Activated CD4-positive, alpha-beta T cell treated with anti-CD3 and anti-CD28 coated beads, Interleukin-2, amount 10 ng/mL, durations not matched to agents 7 days and 5 days (primary cell): Measurements from ENCODE around the gene DLK2. TPM values are rescaled to one million over a fixed set of nuclear protein-coding genes. Genes with fewer than 3 reads are reported as not detected.

Experiments
- CTCF ChIA-PET: fragments of 350-600 bp; sonication (Branson Sonifier 250); formaldehyde crosslinking; loops from one replicate; lab custom pipeline; 2021; ENCODE audit warnings: antibody characterized with exemption; lab: Charles Lee
- POLR2A ChIA-PET: fragments of 350-600 bp; sonication (Branson Sonifier 250); formaldehyde crosslinking; loops from one replicate; lab custom pipeline; 2021; ENCODE audit warnings: antibody characterized with exemption; lab: Charles Lee
- DNase-seq: peaks from one replicate; pipeline ENCODE4 v3.0.0-alpha.2; 2020
- H3K27ac Mint-ChIP-seq: one replicate; pipeline ENCODE4 v1.8.0; 2021; ENCODE audit warnings: mild to moderate bottlenecking, moderate library complexity, mixed read lengths
- H3K27me3 Mint-ChIP-seq: one replicate; pipeline ENCODE4 v1.8.0; 2021; ENCODE audit warnings: mixed read lengths
- H3K36me3 Mint-ChIP-seq: one replicate; pipeline ENCODE4 v1.8.0; 2021; ENCODE audit warnings: low read depth, mixed read lengths
- H3K4me1 Mint-ChIP-seq: one replicate; pipeline ENCODE4 v1.8.0; 2021; ENCODE audit warnings: mixed read lengths
- H3K4me3 Mint-ChIP-seq: one replicate; pipeline ENCODE4 v1.8.0; 2021; ENCODE audit warnings: mild to moderate bottlenecking, moderate library complexity, mixed read lengths
- H3K9me3 Mint-ChIP-seq: one replicate; pipeline ENCODE4 v1.8.0; 2021; ENCODE audit warnings: mixed read lengths
- total RNA-seq, 2 experiments: library from RNA; stranded (reverse); gene quantifications; one replicate each; pipeline ENCODE4 v1.2.3, GENCODE V29; 2021

DLK2 gene
- total RNA-seq, 2 experiments from 2014 or later: not detected

DNA sequence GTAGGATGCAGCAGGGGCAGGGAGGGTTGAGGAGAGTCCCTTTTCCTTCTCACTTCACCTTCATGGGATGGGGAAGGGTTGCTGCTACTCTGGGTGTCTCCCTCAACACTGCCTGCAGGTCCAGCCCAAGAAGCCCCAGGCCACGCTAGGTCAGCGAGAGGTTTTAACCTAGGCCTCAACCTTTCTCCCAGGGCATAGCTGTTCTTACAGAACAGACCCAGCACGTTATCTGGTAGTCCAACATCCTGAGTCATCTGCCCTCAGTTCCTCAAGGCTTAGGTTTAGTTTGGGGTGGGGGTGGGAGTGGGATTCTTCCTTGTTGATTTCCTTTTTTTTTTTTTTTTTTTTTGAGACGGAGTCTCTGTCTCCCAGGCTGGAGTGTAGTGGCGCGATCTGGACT is 39.0 kb upstream of the DLK2 start:
- CTCF ChIA-PET: interaction anchor here (0.6 to 7.0 kb wide), 4 partner anchors 10 to 30 kb away, joined by 3 to 54 read pairs (median 12); partner anchors contain the start of gene LRRC73
- Mint-ChIP-seq H3K4me1 (peaks cover 19% of the 10 kb centered on the region), H3K4me3 (no peak overlapping the region), H3K27ac (peak overlapping the region; percentile 72), H3K27me3 (no peaks in the 10 kb centered on the region), H3K36me3 (peaks cover 1% of the 10 kb centered on the region), H3K9me3 (no peaks in the 10 kb centered on the region)
- POLR2A ChIA-PET: no interaction called here
- no peak for DNase-seq

DNA sequence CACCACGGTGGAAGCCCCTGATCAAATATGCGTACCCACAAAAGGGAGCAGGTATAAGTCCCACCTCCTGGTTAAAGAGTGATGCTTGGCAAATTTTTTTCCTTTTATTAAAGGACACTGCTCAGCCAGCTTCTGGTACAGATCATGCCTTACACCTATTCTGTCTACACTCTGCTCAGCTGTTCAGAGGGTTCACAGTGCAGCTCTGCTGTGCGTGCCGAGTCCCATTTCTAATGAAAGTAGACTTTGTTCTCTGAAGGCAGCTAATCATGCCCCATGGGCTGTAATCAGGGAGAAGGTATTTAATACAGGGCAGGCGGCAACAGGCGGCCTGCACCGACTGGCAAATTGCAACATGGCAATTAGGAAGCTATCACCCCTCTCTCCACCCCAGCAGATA is 38.5 kb upstream of the DLK2 start:
- Mint-ChIP-seq H3K9me3 (no peaks in the 10 kb centered on the region), H3K4me1 (peaks cover 19% of the 10 kb centered on the region), H3K27ac (peak overlapping the region; percentile 72), H3K36me3 (no peaks in the 10 kb centered on the region), H3K4me3 (no peak overlapping the region), H3K27me3 (no peaks in the 10 kb centered on the region)
- ChIA-PET CTCF (interaction anchor here (0.6 to 7.0 kb wide), 5 partner anchors 10 to 71 kb away, joined by 3 to 54 read pairs (median 4); partner anchors contain the start of genes LRRC73 and TJAP1), POLR2A (no interaction called here)
- DNase-seq: no peak

DNA sequence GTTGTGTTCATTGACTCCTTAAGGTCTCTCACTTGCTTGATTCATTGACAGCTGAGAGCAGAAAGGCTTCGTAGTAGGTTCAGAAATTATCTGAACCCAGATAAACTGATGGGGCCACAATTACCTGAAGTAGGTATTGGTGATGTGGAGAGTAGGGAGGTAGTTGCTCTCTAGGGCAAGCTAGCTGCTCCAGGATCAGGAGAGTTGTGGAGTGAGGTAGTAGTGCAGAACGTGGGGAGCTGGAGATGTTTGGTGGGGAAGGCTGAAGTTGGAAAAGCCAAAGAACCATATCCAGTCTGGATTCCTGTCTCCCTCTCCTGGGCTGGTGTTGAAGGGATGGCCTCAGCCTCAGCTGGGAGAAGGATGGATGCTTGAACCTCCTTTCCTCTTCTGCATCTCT is 37.9 kb upstream of the DLK2 start:
- Mint-ChIP-seq H3K27me3 (no peaks in the 10 kb centered on the region), H3K4me1 (peaks cover 19% of the 10 kb centered on the region), H3K4me3 (no peak overlapping the region), H3K9me3 (no peaks in the 10 kb centered on the region), H3K36me3 (no peaks in the 10 kb centered on the region), H3K27ac (peak overlapping the region; percentile 14)
- DNase-seq: no peak
- ChIA-PET CTCF (interaction anchor here (0.6 to 7.0 kb wide), 7 partner anchors 9 to 589 kb away, joined by 3 to 54 read pairs (median 4); partner anchors contain the start of genes LRRC73 and TJAP1), POLR2A (no interaction called here)

DNA sequence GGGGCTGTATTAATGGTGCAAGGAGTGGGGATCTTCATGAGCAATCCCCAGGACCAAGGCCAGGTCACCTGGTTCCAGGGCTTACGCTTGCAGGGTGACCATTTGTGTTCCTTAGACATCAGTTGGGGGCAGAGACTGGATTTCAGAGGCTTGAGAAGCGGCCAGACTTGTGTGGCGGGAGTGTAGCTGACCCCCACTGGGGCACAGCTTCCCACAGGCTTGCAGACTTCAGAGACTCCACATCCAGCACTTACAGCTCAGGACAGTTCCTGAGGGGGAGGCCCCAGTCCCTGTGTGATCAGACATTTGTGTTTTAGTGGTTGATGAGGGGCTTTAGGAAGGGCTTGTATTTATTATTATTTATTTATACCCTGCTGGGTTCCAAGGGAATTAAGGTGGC is 37.3 kb upstream of the DLK2 start:
- H3K4me3 Mint-ChIP-seq: no peak overlapping the region
- H3K27ac Mint-ChIP-seq: no peak overlapping the region
- H3K36me3 Mint-ChIP-seq: no peaks in the 10 kb centered on the region
- peaks cover 19% of the 10 kb centered on the region for H3K4me1 Mint-ChIP-seq
- DNase-seq: no peak
- H3K9me3 Mint-ChIP-seq: no peaks in the 10 kb centered on the region
- ChIA-PET CTCF (interaction anchor here (1.8 to 7.0 kb wide), 3 partner anchors 9 to 14 kb away, joined by 5 to 54 read pairs (median 6); partner anchors contain the start of gene LRRC73), POLR2A (no interaction called here)
- no peaks in the 10 kb centered on the region for H3K27me3 Mint-ChIP-seq

DNA sequence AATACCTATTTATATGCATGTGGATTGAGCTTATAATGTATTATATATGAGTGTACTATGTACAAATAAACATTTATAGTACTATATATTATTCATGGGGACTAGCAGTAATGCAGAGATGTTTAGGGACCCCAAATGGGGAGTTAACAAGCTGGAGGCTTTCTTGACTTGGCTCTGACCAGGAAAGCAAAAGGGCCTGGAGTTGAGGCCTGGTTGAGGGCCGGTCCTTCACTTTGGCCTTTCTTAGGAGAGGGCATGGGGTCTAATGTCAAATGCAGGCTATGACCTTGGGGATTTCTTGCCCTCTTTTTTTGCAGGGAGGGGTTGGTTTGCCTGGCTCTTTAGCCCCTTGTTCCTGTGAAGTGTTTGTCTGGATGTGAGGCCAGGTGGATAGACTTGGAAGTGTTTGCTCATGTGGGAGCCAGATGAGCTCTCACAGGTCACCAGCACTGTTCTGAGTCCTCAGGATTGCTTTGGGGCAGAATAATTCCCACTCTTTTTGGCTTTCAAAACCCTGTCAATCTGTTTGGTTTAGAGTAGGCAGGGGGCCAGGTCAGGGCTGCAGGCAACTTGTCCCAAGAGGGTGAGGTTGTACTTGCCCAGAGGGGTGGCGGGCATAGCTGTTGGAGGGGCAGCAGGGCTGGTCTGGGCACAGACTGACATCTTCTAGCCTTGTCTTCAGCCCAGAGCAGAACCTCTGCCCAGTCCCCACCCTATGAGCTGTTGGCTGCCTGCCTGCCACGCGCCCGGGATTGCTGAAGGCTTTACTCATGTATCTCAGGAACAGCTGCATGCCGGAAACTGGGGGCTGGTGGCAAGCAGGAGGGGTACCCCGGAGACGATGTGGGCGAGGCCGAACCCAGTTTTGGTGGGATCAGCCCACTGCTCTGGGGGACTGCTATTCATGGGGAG is 36.7 kb upstream of the DLK2 start:
- DNase-seq: no peak
- Mint-ChIP-seq H3K4me1 (peaks cover 19% of the 10 kb centered on the region), H3K9me3 (no peaks in the 10 kb centered on the region), H3K4me3 (no peak overlapping the region), H3K36me3 (no peaks in the 10 kb centered on the region), H3K27me3 (no peaks in the 10 kb centered on the region), H3K27ac (no peak overlapping the region)
- ChIA-PET POLR2A (no interaction called here), CTCF (interaction anchor here (1.3 to 7.0 kb wide), 4 partner anchors 8 to 263 kb away, joined by 3 to 54 read pairs (median 6); partner anchors contain the start of genes DNPH1 and LRRC73)

DNA sequence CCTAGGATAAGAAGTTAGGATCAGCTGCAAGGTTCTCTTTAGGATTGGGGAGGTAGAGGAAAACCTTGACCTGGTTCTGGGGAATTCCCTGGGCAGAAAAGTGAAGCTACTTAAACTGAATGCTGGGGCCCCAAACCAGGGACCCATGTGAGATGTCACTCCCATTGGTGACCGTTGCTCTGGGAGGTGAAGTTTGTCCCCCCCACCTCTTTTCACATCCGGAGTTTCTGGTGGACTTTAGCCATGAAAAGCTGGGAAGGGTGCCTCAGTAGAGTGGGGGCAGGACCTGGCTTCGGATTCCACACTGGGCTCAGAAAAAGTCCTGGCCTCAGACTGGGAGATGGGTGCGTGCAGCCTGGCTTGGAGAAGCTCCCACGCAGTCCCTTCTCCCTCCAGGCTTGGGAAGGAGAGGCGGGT is 35.2 kb upstream of the DLK2 start:
- no peak for DNase-seq
- Mint-ChIP-seq H3K27me3 (no peaks in the 10 kb centered on the region), H3K9me3 (no peaks in the 10 kb centered on the region), H3K4me1 (peaks cover 15% of the 10 kb centered on the region), H3K27ac (no peak overlapping the region), H3K4me3 (no peak overlapping the region), H3K36me3 (no peaks in the 10 kb centered on the region)
- ChIA-PET CTCF (interaction anchor here (1.0 to 7.0 kb wide), 4 partner anchors 10 to 34 kb away, joined by 3 to 54 read pairs (median 4); partner anchors contain the start of genes LRRC73 and TJAP1), POLR2A (interaction anchor here (0.6 kb wide), 1 partner anchor 110 kb away, joined by 3 read pairs; no protein-coding TSS in a partner anchor)

DNA sequence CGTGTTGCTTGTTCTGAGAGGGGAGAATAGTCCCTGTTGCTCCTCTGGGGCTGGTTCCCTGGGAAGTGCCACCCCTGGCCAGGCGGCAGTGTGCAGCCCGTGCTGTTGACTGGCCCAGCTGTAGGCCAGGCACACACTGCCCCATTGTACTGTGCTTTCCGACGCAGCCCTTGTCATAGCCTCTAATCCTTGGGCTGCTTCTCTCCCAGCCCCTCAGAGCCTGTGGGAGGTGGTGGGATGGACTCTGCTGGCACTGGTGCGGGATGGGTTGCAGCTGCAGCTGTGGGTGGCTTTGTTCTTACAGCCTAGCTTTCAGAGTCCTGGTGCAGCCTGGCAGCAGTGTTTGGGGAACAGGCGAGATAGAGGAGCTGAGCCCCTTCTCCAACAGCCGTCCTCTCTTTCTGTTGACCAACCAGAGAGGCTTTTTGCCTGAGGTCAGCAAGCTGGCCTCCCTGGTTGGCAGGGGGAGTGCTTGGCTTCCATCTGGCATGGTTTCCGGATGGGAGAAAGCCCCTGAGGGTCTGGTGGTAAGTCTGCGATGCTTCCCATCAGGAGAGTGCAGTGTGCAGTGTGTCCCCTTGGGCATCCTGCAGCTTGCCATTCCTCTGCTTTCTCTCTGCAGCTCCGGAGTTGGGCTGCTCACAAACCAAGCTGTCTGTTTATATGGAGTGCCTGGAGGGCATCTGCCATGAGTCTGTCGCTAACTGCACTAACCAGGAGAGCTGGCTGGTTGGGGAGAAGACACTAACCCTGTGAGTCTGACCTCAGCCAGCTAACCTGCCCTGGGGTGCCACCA is 34.1 kb upstream of the DLK2 start:
- DNase-seq: no peak
- Mint-ChIP-seq H3K4me1 (peaks cover 6% of the 10 kb centered on the region), H3K9me3 (no peaks in the 10 kb centered on the region), H3K36me3 (no peaks in the 10 kb centered on the region), H3K27ac (no peak overlapping the region), H3K27me3 (no peaks in the 10 kb centered on the region), H3K4me3 (no peak overlapping the region)
- POLR2A ChIA-PET: interaction anchor here (0.6 kb wide), 1 partner anchor 109 kb away, joined by 3 read pairs; no protein-coding TSS in a partner anchor
- CTCF ChIA-PET: interaction anchor here (0.7 to 1.9 kb wide), 9 partner anchors 8 to 261 kb away, joined by 3 to 6 read pairs (median 3); partner anchors contain the start of genes DNPH1 and TJAP1

DNA sequence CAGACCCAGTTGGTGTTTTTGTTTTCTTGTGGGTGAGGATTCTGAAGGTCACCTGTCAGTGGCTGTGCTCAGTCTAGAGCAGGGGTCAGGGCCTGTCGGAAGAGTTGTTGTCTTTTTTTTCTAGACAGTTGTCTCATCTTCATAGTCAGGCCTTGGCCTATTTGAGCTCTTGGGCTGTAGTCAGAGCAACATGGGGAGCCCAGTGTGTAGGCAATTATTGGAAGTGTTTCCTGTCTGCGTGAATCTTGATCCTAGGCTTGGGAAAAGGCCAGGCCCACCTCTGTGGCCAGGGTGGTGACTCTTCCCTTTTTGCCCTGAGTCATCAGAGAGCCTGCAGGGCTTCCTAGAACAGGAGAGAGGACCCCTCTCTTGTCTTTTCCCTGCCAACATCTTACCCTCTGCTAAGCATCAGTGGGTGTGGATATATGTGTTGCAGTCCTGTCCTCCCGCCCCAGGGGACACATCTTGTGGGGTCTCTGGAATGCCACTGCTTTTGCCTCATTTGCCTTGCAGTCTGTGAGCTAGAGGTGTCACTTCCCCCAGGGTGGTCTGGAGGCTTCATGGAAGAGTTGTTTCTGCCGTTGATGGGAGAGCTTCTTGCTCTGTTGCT is 33.4 kb upstream of the DLK2 start:
- no peak for DNase-seq
- Mint-ChIP-seq H3K4me3 (no peak overlapping the region), H3K36me3 (no peaks in the 10 kb centered on the region), H3K27ac (no peak overlapping the region), H3K9me3 (no peaks in the 10 kb centered on the region), H3K27me3 (no peaks in the 10 kb centered on the region), H3K4me1 (peaks cover under 1% of the 10 kb centered on the region)
- ChIA-PET CTCF (interaction anchor here (0.7 to 1.9 kb wide), 7 partner anchors 13 to 260 kb away, joined by 3 to 6 read pairs (median 3); partner anchors contain the start of gene DNPH1), POLR2A (no interaction called here)

DNA sequence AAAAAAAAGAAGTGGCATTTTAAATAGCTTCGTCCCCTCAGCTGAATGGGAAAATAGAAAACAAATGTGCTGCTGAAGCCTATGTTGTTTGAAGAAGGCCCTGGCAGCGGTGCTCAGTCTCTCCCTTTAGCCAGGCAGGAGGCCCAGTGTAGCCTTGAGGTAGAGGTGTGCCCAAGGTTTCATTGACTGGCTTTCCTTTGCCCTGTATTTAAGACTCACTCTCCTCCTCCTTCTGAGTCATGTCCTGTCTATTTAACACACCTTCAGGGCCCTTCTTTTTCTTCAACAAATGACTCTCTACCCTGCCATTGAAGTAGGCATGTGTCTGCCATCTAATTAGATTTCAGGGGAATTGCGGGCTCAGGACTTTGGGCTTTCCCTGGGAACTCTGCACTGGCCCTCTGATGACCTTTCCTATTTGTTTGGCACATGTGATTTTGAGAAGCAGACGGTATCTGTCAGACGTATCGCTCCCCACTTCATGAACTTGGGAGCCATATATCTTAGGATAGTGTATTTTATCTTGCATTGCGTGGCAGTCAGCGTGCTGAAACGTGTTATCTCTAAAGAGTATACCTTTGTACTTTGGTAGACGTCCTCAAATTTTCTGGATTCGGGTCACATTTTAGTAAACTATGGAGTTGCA is 26.4 kb upstream of the DLK2 start:
- ChIA-PET POLR2A (no interaction called here), CTCF (interaction anchor here (0.7 to 4.7 kb wide), 4 partner anchors 8 to 30 kb away, joined by 3 to 19 read pairs (median 3); no protein-coding TSS in a partner anchor)
- DNase-seq: no peak
- Mint-ChIP-seq H3K36me3 (peaks cover 12% of the 10 kb centered on the region), H3K9me3 (no peaks in the 10 kb centered on the region), H3K4me3 (no peak overlapping the region), H3K27me3 (no peaks in the 10 kb centered on the region), H3K27ac (no peak overlapping the region), H3K4me1 (peaks cover 44% of the 10 kb centered on the region)

DNA sequence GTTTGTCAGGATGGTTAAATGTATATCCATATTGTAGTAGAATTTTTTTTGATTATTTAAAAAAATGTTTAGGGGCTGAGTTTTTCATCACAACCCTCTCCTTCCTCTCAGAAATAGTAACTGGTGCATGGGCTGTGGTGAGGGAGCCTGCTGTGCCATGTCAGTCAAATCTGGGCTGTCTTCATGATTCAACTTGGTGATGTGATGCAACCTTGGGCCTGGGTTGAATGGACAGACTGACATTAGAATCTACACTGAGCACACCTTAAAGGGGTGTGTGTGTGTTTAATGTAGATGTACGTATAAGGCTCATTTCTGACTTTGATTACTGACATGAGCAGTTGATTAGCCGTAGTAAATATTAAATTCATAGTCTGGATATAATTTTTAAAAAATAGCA is 25.7 kb upstream of the DLK2 start:
- POLR2A ChIA-PET: no interaction called here
- no peak for DNase-seq
- CTCF ChIA-PET: interaction anchor here (0.7 to 1.8 kb wide), 4 partner anchors 8 to 31 kb away, joined by 3 to 4 read pairs (median 3); no protein-coding TSS in a partner anchor
- Mint-ChIP-seq H3K4me3 (no peak overlapping the region), H3K27ac (no peak overlapping the region), H3K36me3 (peaks cover 12% of the 10 kb centered on the region), H3K4me1 (peaks cover 47% of the 10 kb centered on the region), H3K27me3 (no peaks in the 10 kb centered on the region), H3K9me3 (no peaks in the 10 kb centered on the region)

DNA sequence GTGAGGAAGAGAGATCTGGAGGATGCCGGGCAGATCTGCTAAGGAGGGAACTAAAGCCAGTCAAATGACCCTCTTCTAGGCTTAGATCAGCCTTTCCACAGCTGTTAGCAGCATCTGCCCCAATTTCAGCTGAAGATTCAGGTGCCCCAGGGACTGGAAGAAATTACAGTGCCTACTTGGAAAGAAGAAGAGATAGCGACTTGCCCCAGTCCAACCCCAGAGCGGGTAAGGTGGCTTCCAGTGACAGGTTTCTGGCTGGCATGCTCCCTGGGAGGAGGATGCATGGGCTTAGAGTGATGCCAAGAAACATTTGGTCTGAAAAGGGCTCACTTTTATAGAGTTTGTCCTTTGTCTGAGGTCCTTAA is 22.6 kb upstream of the DLK2 start:
- Mint-ChIP-seq H3K4me3 (peak overlapping the region; percentile 92), H3K27me3 (peaks cover 2% of the 10 kb centered on the region), H3K9me3 (no peaks in the 10 kb centered on the region), H3K27ac (peak overlapping the region; percentile 94), H3K4me1 (peaks cover 47% of the 10 kb centered on the region), H3K36me3 (peaks cover 10% of the 10 kb centered on the region)
- CTCF ChIA-PET: interaction anchor here (0.8 to 1.1 kb wide), 3 partner anchors 10 to 30 kb away, joined by 3 to 5 read pairs (median 3); no protein-coding TSS in a partner anchor
- no peak for DNase-seq
- POLR2A ChIA-PET: interaction anchor here (0.7 kb wide), 1 partner anchor 235 kb away, joined by 3 read pairs; the partner anchor contains the start of gene TTBK1
